Measurements from ENCODE around the gene PIEZO2.

DNA sequence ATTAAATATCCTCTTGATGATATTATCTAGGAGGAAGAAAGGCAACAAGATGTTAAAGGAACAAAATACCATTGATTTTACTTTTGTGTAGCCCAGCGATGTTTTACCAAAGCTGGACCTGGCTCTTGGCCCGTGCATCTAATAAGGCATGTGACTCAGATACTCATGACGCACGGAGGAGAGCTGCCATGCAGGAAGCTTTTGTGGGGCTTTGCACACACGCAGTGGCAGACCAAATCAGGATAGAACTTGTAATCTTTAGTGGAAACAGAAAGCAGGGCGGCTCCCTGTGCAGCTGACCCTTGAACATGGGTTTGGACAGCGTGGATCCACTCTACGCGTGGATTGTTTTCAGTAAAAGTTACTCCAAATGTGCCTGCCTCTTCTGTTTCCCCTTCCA is 433.6 kb downstream of the PIEZO2 start:
- TF ChIP-seq, protein P1, sequence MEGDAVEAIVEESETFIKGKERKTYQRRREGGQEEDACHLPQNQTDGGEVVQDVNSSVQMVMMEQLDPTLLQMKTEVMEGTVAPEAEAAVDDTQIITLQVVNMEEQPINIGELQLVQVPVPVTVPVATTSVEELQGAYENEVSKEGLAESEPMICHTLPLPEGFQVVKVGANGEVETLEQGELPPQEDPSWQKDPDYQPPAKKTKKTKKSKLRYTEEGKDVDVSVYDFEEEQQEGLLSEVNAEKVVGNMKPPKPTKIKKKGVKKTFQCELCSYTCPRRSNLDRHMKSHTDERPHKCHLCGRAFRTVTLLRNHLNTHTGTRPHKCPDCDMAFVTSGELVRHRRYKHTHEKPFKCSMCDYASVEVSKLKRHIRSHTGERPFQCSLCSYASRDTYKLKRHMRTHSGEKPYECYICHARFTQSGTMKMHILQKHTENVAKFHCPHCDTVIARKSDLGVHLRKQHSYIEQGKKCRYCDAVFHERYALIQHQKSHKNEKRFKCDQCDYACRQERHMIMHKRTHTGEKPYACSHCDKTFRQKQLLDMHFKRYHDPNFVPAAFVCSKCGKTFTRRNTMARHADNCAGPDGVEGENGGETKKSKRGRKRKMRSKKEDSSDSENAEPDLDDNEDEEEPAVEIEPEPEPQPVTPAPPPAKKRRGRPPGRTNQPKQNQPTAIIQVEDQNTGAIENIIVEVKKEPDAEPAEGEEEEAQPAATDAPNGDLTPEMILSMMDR (IDR thresholded peaks at IDR 0.05; ENCODE audit: low read depth, low read length, poor library complexity, severe bottlenecking), result no peak
- TF ChIP-seq EZH2phosphoT487 (IDR thresholded peaks at IDR 0.05; ENCODE audit: borderline replicate concordance, low read length), result no peak

Data from DOHH2 (cell line).